Type B pancreatic cell (in vitro differentiated cells): ENCODE data around the gene TRAPPC2L. TPM values are rescaled to one million over a fixed set of nuclear protein-coding genes. Genes with fewer than 3 reads are reported as not detected.
"Not testable (repeated sequence)": the region's sequence is repeated elsewhere in the genome, so short reads cannot be mapped to it uniquely, and the experiment has no call there.

Experiments used
- DNase-seq: peaks from one replicate; pipeline ENCODE4 v3.0.0; 2021; ENCODE audit warnings: mixed read lengths; ENCODE audit not compliant: unreplicated experiment; ENCODE audit errors: extremely low spot score
- H3K27ac Mint-ChIP-seq: 2 replicates; pipeline ENCODE4 v1.8.0; 2021; ENCODE audit warnings: mild to moderate bottlenecking, mixed read lengths
- H3K27me3 Mint-ChIP-seq: 2 replicates; pipeline ENCODE4 v1.8.0; 2021; ENCODE audit warnings: mixed read lengths
- H3K36me3 Mint-ChIP-seq: 2 replicates; pipeline ENCODE4 v1.8.0; 2021; ENCODE audit warnings: mixed read lengths
- H3K4me1 Mint-ChIP-seq: one replicate; pipeline ENCODE4 v1.8.0; 2021; ENCODE audit warnings: mixed read lengths; ENCODE audit not compliant: unreplicated experiment
- H3K4me3 Mint-ChIP-seq: 2 replicates; pipeline ENCODE4 v1.8.0; 2021; ENCODE audit warnings: mild to moderate bottlenecking, mixed read lengths
- H3K9me3 Mint-ChIP-seq: 2 replicates; pipeline ENCODE4 v1.8.0; 2021; ENCODE audit warnings: mixed read lengths
- total RNA-seq: library from RNA; stranded (reverse); gene quantifications from 2 replicates; pipeline ENCODE4 v1.2.1, GENCODE V29; 2021; ENCODE audit warnings: low replicate concordance
- TF ChIP-seq, protein P1 (sequence below): fragments of 200-600 bp; sonication (generic); conservative IDR thresholded peaks from 2 replicates; pipeline ENCODE4 v1.5.0; 2021; ENCODE audit warnings: antibody characterized with exemption, mild to moderate bottlenecking

The TRAPPC2L gene
- total RNA-seq, 1 donor from 2014 or later = 91.4 TPM

DNA sequence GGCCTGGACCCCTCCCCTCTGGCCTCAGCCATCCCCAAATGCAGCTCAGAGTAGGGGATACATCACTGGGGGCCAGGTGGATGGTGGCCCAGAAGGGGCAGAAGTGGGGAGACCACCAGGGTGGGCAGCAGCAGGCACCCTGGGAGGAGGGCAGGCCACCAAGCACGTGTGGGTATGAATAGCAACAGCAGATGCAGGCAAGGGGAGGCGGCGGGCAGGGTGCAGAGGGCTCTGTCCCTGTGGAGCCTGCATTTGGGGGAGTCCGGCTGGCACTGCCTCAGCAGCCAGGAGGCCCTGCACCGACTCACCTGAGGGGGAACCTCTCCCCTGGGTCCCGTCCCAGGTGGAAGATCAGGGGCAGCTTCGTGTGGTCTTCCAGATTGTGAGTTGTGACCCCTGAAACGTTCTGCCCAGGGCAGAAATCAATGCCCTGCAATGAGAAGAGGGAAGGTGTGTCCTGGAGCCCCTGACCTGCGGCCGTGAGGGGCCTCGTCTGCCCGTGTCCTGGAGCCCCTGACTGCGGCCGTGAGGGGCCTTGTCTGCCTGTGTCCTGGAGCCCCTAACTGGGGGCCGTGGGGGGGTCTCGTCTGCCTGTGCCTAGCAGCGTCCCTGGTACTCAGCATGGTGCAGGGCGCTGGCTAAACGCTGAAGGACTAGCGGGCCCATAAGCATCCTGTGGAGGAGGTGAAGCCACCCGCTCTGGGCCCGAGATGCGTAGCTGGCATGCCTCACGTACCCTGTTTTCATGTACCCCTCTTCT, 34.5 kb upstream of the TRAPPC2L start:
- no peak overlapping the region for H3K4me3 Mint-ChIP-seq
- H3K27ac Mint-ChIP-seq = no peak overlapping the region
- H3K27me3 Mint-ChIP-seq = no peaks in the 10 kb centered on the region
- TF ChIP-seq, protein P1, sequence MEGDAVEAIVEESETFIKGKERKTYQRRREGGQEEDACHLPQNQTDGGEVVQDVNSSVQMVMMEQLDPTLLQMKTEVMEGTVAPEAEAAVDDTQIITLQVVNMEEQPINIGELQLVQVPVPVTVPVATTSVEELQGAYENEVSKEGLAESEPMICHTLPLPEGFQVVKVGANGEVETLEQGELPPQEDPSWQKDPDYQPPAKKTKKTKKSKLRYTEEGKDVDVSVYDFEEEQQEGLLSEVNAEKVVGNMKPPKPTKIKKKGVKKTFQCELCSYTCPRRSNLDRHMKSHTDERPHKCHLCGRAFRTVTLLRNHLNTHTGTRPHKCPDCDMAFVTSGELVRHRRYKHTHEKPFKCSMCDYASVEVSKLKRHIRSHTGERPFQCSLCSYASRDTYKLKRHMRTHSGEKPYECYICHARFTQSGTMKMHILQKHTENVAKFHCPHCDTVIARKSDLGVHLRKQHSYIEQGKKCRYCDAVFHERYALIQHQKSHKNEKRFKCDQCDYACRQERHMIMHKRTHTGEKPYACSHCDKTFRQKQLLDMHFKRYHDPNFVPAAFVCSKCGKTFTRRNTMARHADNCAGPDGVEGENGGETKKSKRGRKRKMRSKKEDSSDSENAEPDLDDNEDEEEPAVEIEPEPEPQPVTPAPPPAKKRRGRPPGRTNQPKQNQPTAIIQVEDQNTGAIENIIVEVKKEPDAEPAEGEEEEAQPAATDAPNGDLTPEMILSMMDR = no peak
- no peaks in the 10 kb centered on the region for H3K4me1 Mint-ChIP-seq
- H3K36me3 Mint-ChIP-seq = no peaks in the 10 kb centered on the region
- DNase-seq = no peak
- no peaks in the 10 kb centered on the region for H3K9me3 Mint-ChIP-seq

DNA sequence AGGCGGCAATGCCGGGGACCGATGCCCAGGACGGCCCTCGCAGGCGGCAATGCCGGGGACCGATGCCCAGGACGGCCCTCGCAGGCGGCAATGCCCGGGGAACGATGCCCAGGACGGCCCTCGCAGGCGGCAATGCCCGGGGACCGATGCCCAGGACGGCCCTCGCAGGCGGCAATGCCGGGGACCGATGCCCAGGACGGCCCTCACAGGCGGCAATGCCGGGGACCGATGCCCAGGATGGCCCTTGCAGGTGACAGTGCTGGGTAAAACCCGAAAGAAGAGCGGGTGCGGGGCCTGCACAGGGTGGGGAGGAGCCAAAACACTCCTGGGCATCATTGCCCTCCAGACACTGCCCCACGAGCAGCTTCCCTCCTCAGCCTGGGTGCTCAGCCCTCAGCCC, 33.3 kb upstream of the TRAPPC2L start:
- H3K27me3 Mint-ChIP-seq, H3K4me3 Mint-ChIP-seq, H3K36me3 Mint-ChIP-seq, H3K27ac Mint-ChIP-seq, DNase-seq, H3K4me1 Mint-ChIP-seq, H3K9me3 Mint-ChIP-seq: not testable (repeated sequence)

DNA sequence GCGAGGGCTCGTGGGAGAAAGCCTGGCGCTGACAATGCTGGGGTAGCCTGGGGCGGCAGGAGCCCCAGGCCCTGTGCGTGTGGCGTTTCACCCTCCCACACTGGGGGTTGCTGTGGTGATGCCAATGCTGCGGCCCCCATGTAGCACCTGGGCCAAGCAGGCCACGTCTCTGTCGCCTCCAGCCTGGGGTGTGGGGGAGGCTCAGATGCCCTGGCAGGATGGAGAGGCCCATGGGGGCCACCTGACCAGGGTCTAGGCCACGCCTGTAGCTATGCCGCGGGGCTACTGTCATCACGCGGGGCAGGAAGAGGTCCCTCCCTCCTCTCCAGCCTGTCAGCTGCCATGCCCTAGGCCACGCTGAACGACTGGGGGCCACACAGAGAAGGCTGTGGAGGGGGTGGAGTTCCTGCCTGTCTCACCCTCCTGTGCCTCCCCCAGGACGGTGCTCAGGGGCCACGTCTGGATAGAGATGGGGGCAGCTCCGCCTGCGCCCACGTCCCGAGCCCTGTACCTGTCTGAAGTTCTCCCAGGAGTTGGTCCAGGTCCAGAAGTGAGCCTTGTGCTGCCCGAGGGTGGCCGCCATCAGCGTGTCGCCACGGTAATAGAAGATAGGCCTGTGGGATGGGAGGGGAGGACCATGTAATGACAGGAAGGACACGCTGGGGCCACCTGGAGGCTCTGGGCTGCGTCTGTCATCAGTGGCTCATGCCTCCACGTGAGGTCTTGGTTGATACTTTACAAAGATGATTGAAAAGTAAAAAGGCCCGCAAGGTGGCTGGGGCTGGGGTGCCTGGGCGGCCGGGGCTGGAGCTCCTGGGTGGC, 32.5 kb upstream of the TRAPPC2L start:
- Mint-ChIP-seq H3K4me1 (no peaks in the 10 kb centered on the region), H3K36me3 (no peaks in the 10 kb centered on the region), H3K27me3 (no peaks in the 10 kb centered on the region), H3K27ac (no peak overlapping the region), H3K9me3 (no peaks in the 10 kb centered on the region), H3K4me3 (no peak overlapping the region)
- TF ChIP-seq, protein P1 = no peak
- DNase-seq = no peak

DNA sequence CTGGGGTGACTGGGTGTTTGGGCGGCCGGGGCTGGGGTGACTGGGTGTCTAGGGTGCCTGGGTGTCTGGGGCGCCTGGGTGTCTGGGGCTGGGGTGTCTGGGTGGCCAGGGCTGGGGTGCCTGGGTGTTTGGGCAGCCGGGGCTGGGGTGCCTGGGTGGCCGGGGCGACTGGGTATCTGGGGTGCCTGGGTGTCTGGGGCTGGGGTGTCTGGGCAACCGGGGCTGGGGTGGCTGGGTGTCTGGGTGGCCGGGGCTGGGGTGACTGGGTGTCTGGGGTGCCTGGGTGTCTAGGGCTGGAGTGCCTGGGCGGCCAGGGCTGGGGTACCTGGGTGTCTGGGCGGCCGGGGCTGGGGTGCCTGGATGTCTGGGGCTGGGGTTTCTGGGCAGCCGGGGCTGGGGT, 31.8 kb upstream of the TRAPPC2L start:
- Mint-ChIP-seq H3K27ac (no peak overlapping the region), H3K4me3 (no peak overlapping the region), H3K27me3 (no peaks in the 10 kb centered on the region), H3K36me3 (no peaks in the 10 kb centered on the region), H3K4me1 (no peaks in the 10 kb centered on the region), H3K9me3 (no peaks in the 10 kb centered on the region)
- TF ChIP-seq, protein P1 = no peak
- no peak for DNase-seq

DNA sequence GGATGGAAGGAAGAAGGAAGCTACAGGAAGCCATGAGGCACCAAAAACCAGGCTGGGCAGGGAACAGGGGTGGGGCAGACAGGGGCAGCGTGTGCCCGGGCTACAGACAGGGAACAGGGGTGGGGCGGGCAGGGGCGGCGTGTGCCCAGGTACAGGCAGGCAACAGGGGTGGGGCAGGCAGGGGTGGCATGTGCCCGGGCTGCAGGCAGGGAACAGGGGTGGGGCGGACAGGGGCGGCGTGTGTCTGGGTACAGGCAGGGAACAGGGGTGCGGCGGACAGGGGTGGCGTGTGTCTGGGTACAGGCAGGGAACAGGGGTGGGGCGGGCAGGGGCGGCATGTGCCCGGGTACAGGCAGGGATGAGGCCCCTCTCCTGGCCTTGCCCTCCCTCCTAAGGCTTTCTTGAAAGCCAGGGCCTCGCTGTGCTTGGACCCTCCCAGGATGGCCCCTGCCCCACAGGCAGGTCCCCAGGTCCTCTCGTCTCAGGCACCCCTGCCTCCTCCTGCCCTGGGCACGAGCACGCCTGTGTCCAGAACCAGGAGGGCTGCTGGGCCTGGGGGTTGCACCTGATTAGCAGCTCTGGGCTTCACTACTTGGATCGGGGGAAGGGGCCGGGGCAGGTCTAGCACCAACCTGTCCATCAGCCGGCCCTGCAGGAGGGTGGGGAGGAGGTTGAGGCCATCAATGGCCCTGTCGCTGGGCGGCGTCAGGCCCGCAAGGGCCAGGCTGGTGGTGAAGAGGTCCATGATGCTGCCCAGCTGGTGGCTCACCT, 30.7 kb upstream of the TRAPPC2L start:
- DNase-seq = no peak
- H3K27me3 Mint-ChIP-seq = no peaks in the 10 kb centered on the region
- TF ChIP-seq, protein P1 = no peak
- H3K27ac Mint-ChIP-seq = no peak overlapping the region
- H3K4me1 Mint-ChIP-seq = no peaks in the 10 kb centered on the region
- no peaks in the 10 kb centered on the region for H3K36me3 Mint-ChIP-seq
- no peak overlapping the region for H3K4me3 Mint-ChIP-seq
- H3K9me3 Mint-ChIP-seq = no peaks in the 10 kb centered on the region
